GM12874 (cell line): ENCODE results near the gene MYOC.

Experiments
- TF ChIP-seq, protein P1 (sequence below): IDR thresholded peaks from 2 replicates; pipeline ENCODE4 v1.5.1; 2011; ENCODE audit warnings: low read depth, mild to moderate bottlenecking, control low read depth, low read length, moderate library complexity; ENCODE audit not compliant: insufficient read depth

MYOC gene

DNA sequence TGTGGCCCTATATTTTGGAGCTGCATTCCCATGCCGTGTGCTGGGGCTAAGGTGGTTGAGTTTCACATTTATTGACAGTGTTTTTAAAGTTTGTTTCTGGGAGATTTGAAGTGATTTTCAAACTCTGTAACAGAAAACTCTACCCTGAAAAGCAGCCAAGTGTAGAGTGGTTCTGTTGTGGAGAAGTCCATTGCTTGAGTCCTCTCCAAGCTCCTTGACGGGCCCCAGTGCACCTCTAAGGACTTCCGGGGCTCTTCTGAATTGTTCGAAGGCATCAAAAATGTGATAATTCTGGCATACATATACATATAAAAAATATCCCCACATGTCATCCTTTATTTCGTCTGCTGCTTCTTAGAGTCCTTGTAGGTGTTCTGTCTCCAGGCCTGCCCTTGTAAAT is 25.5 kb downstream of the MYOC start:
- TF ChIP-seq, protein P1, sequence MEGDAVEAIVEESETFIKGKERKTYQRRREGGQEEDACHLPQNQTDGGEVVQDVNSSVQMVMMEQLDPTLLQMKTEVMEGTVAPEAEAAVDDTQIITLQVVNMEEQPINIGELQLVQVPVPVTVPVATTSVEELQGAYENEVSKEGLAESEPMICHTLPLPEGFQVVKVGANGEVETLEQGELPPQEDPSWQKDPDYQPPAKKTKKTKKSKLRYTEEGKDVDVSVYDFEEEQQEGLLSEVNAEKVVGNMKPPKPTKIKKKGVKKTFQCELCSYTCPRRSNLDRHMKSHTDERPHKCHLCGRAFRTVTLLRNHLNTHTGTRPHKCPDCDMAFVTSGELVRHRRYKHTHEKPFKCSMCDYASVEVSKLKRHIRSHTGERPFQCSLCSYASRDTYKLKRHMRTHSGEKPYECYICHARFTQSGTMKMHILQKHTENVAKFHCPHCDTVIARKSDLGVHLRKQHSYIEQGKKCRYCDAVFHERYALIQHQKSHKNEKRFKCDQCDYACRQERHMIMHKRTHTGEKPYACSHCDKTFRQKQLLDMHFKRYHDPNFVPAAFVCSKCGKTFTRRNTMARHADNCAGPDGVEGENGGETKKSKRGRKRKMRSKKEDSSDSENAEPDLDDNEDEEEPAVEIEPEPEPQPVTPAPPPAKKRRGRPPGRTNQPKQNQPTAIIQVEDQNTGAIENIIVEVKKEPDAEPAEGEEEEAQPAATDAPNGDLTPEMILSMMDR = no peak

DNA sequence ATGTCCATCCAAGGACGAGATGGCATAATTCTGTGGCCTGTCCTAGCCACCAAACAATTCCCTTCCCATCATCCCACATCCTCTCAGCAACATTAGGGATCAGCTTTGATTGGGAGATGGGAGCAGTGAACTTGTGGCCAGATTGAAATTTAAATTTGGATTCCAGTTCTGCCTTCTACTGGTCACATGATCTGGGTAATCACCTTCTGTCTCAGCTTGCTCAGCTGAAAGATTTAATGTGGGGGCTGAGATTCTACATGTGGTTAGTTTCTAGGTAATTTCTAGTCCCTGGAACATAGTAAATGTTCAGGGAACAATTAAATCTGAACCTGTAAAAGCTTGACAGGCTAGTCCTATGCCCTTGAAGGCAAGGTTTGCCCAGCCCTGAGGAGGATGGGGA is 27.3 kb downstream of the MYOC start:
- TF ChIP-seq, protein P1 = no peak

DNA sequence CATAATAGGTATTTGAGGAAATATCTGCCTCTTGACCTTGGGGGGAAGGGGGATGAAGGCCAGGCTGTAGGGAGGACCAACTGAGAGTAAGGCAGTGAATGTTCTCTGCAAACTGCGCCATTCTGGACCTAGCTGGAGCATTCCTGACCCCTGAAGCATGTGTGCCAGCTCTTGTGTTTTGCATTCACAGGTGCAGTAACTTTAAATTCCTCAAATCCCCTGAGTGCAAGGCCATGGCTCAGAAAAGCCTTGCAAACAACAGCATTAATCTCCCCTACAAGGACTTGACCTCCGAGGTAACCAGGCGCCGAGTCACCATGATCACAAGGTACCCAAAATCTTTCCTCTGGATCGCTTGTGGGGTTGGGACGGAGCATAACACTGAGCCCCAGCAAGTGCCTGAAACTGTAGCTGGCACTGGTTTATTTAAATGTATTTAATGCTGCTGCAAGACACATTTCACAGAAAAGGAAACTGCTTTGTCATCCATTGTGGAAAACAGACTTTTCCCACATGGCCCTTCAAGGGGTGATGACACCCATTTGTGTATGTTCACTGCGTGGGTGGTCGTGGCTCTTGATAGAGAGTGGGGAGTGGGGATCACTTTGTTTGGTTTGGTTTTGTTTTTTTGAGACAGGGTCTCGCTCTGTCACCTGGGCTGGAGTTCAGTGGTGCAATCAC is 28.7 kb downstream of the MYOC start:
- TF ChIP-seq, protein P1 = no peak

- TF ChIP-seq, protein P1 = no peak
Observed at GRCh38 chr1:171622152-171622462, 30.4 kb downstream of the MYOC start, which contains the start of gene MYOCOS. MYOCOS (plus strand) TSS chr1:171622243; CDS start chr1:171623884, 1,641 bp downstream.

DNA sequence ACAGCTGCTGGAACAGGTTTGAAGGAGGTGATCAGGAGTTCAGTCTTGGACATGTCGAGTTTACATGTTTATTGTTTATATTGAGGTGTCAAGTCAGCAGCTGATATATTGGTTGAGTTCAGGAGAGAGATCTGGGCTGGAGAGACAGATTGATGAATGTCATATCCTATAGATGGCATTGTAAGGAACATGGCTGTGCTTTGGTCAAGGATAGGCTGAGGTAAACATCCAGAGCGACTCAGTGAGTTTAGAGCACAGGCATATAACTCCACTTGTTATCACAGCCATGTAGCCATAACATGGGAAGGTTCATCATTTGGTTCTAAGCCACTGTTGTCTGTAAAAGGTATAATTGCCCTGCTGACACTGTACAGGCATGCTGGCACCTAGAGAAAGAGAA is 35.9 kb downstream of the MYOC start:
- TF ChIP-seq, protein P1 = no peak

DNA sequence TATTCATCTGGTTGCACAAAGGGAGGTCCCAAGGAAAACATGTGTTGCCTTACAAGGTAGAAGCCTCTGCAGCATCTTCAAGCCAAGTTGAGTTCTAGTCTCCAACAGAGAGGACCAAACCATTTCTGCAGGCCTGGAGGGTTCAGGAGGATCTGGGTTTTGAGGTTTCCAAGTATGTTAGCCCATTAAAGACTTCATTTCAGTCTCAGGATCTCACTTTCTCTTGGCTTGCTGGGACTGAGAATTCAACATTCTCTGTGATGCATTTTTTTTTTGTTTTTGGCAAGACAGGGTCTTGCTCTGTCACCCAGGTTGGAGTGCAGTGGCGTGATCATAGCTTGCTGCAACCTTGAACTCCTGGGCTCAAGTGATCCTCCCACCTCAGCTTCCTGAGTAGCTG is 39.2 kb downstream of the MYOC start:
- TF ChIP-seq, protein P1 = no peak

DNA sequence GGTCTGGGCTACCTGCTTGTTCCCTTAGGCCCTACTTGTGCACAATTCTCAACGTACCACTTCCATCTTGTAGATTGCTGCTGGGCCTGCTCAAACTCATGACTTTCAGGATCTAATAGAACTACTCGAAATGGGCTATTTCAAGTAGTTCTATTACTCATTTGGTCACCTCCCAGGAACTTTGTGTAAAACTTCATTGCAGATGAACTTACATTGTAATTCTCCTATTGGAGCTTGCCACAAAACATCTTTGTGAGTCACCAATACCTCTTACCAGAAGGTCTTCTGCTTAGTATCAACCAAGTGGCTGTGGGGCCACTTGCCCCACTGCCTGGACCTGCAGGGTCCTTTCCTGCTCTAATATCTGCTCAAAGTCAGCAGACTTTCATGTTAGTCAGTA is 41.2 kb downstream of the MYOC start:
- TF ChIP-seq, protein P1 = no peak
